CD1c-positive myeloid dendritic cell (primary cell): Measurements from ENCODE around the gene CARMIL3.
A peak's percentile ranks its signal among the peaks of the same experiment; 100 is the strongest.

Source experiments
- DNase-seq: peaks from one replicate; pipeline ENCODE4 v3.0.0-alpha.2; 2016; ENCODE audit errors: extremely low spot score

Gene CARMIL3

GRCh38 chr14:24063263-24063836, 11.5 kb downstream of the CARMIL3 start:
- DNase-seq: no peak

GRCh38 chr14:24064091-24064795, 12.4 kb downstream of the CARMIL3 start:
- no peak for DNase-seq

- DNase-seq: no peak
These were observed 13.0 kb downstream of the CARMIL3 start for GRCh38 chr14:24064856-24065255.

- no peak for DNase-seq
These were observed 13.6 kb downstream of the CARMIL3 start for GRCh38 chr14:24065408-24065807.

GRCh38 chr14:24066496-24067132, 14.8 kb downstream of the CARMIL3 start:
- DNase-seq: no peak

GRCh38 chr14:24067133-24068082, 15.6 kb downstream of the CARMIL3 start:
- DNase-seq: no peak

GRCh38 chr14:24068711-24069410, 17.1 kb downstream of the CARMIL3 start:
- no peak for DNase-seq

- no peak for DNase-seq
These were observed 17.6 kb downstream of the CARMIL3 start for GRCh38 chr14:24069411-24069735.

- no peak for DNase-seq
These were observed 18.7 kb downstream of the CARMIL3 start for GRCh38 chr14:24070285-24071143.

- DNase-seq: peak; percentile 28
These were observed 19.4 kb downstream of the CARMIL3 start, which contains the start of gene CPNE6 for GRCh38 chr14:24071144-24071697. Gene CPNE6, plus strand, starts transcription at chr14:24071562. Its CDS starts 1,375 bp downstream, at chr14:24072937.

- no peak for DNase-seq
These were observed 20.1 kb downstream of the CARMIL3 start for GRCh38 chr14:24071836-24072430.

- DNase-seq: no peak
These were observed 20.6 kb downstream of the CARMIL3 start for GRCh38 chr14:24072436-24072835.

- DNase-seq: no peak
These were observed 21.4 kb downstream of the CARMIL3 start for GRCh38 chr14:24072881-24073877.

- peak; percentile 13 for DNase-seq
These were observed 23.0 kb downstream of the CARMIL3 start for GRCh38 chr14:24074625-24075484.

- DNase-seq: no peak
These were observed 23.9 kb downstream of the CARMIL3 start for GRCh38 chr14:24075485-24076301.

- no peak for DNase-seq
These were observed 24.4 kb downstream of the CARMIL3 start for GRCh38 chr14:24076302-24076601.

GRCh38 chr14:24077086-24077485, 25.3 kb downstream of the CARMIL3 start:
- no peak for DNase-seq
